ENCODE measurements around the gene LEMD2. TPM values are rescaled to one million over a fixed set of nuclear protein-coding genes. Genes with fewer than 3 reads are reported as not detected.
A peak's percentile ranks its signal among the peaks of the same experiment; 100 is the strongest.

The LEMD2 gene
- total and polyA plus RNA-seq, 9 of the 15 experiments (the other 6 are each of a cell fraction or from before 2014, with no cell fraction given) = 0.32 to 46.3 (median 30.8) TPM

GRCh38 chr6:33768644-33769120 lies 20.2 kb downstream of the LEMD2 start (continued):
- TF ChIP-seq CHD7 (IDR thresholded peaks at IDR 0.05; ENCODE audit: low read depth, low read length) (no peak), ATF1 (CRISPR knock-in tag; IDR thresholded peaks at IDR 0.05) (no peak), ATF1 (tag; IDR thresholded peaks at IDR 0.05) (no peak), RAD21 (CRISPR knock-in tag; conservative IDR thresholded peaks at IDR 0.05 in 1 of 2, IDR thresholded peaks at IDR 0.05 in 1 of 2) (peak; percentile 56 to 79), ZFP30 (CRISPR knock-in tag; IDR thresholded peaks at IDR 0.05; ENCODE audit: borderline replicate concordance) (no peak), PHF21A (IDR thresholded peaks at IDR 0.05; ENCODE audit: borderline replicate concordance, low read depth) (no peak), HEY1 (CRISPR knock-in tag; IDR thresholded peaks at IDR 0.05; ENCODE audit: borderline replicate concordance) (no peak), SLC30A9 (CRISPR knock-in tag; IDR thresholded peaks at IDR 0.05) (no peak), GABPA (tag; conservative IDR thresholded peaks at IDR 0.05; ENCODE audit: low read depth) (no peak), NFE2 (IDR thresholded peaks at IDR 0.05; ENCODE audit: low read depth) (no peak), AFF4 (CRISPR knock-in tag; IDR thresholded peaks at IDR 0.05) (no peak), NR2F6 (CRISPR knock-in tag; IDR thresholded peaks at IDR 0.05) (no peak), E2F3 (CRISPR knock-in tag; IDR thresholded peaks at IDR 0.05) (no peak), TGIF2 (CRISPR knock-in tag; IDR thresholded peaks at IDR 0.05) (no peak), ZNF174 (CRISPR knock-in tag; IDR thresholded peaks at IDR 0.05) (no peak)

Measured in K562 (cell line).